ENCODE results near the gene SPATA3. TPM values are rescaled to one million over a fixed set of nuclear protein-coding genes. Genes with fewer than 3 reads are reported as not detected.

The SPATA3 gene
- total and polyA plus RNA-seq, 2 of the 13 experiments (the other 11 are each of a cell fraction or from before 2014, with no cell fraction given) = not detected

- TF ChIP-seq ZNF333 (CRISPR knock-in tag; IDR thresholded peaks at IDR 0.05; ENCODE audit: borderline replicate concordance) = no peak
- peak; percentile 50; the same call in 1 of the 2 replicates for TF ChIP-seq DPF2 (CRISPR knock-in tag; IDR thresholded peaks at IDR 0.05; ENCODE audit: borderline replicate concordance, low read depth)
- peak; percentile 91; the same call in 1 of the 2 replicates for TF ChIP-seq ZNF766 (CRISPR knock-in tag; IDR thresholded peaks at IDR 0.05; ENCODE audit: borderline replicate concordance)
- peak; percentile 68; the same call in 1 of the 2 replicates for TF ChIP-seq ARID4A (CRISPR knock-in tag; IDR thresholded peaks at IDR 0.05; ENCODE audit: borderline replicate concordance)
- TF ChIP-seq HNF4A (CRISPR knock-in tag; IDR thresholded peaks at IDR 0.05) = peak; percentile 57; the same call in 1 of the 2 replicates
- no peak for TF ChIP-seq ATM (IDR thresholded peaks at IDR 0.05; ENCODE audit: borderline replicate concordance)
- peak; percentile 59 for TF ChIP-seq HOXA5 (CRISPR knock-in tag; IDR thresholded peaks at IDR 0.05)
- TF ChIP-seq NFKB2 (CRISPR knock-in tag; IDR thresholded peaks at IDR 0.05; ENCODE audit: borderline replicate concordance) = peak; percentile 32; the same call in 1 of the 2 replicates
- TF ChIP-seq GRHL1 (CRISPR knock-in tag; conservative IDR thresholded peaks at IDR 0.05) = no peak
- TF ChIP-seq ZGPAT (CRISPR knock-in tag; IDR thresholded peaks at IDR 0.05) = peak; percentile 48; the same call in 1 of the 2 replicates
- peak; percentile 96 for TF ChIP-seq AKAP8 (CRISPR knock-in tag; IDR thresholded peaks at IDR 0.05)
- peak; percentile 13; the same call in 1 of the 2 replicates for TF ChIP-seq IRF2 (CRISPR knock-in tag; IDR thresholded peaks at IDR 0.05)
- 0 out of 2 replicates have a peak, but pooled peaks have one; percentile 70 for TF ChIP-seq TRAFD1 (CRISPR knock-in tag; IDR thresholded peaks at IDR 0.05; ENCODE audit: borderline replicate concordance)
- TF ChIP-seq ZFYVE20 (CRISPR knock-in tag; IDR thresholded peaks at IDR 0.05; ENCODE audit: borderline replicate concordance, low read depth) = no peak
- TF ChIP-seq ZC3H13 (CRISPR knock-in tag; IDR thresholded peaks at IDR 0.05) = peak; percentile 84; the same call in 1 of the 2 replicates
- 0 out of 2 replicates have a peak, but pooled peaks have one; percentile 18 for TF ChIP-seq ZNF138 (CRISPR knock-in tag; IDR thresholded peaks at IDR 0.05; ENCODE audit: low read depth)
Measured at GRCh38 chr2:231047274-231047922, 51.5 kb downstream of the SPATA3 start (continued).
